Breast epithelium (tissue), 4 donors: ENCODE measurements around the gene PKHD1. TPM values are rescaled to one million over a fixed set of nuclear protein-coding genes. Genes with fewer than 3 reads are reported as not detected.

Experiments used
- DNase-seq, 2 donors: peaks; one replicate each; pipeline ENCODE4 v3.0.0-alpha.2; 2019; ENCODE audit warnings: low spot score in 2 of 2
- H3K27ac ChIP-seq, 2 donors: fragments of 200-600 bp; sonication (generic) in 1 of 2; one replicate each; pipeline ENCODE4 v1.5.1; 2016 to 2019; ENCODE audit warnings: mild to moderate bottlenecking in 1 of 2
- H3K27me3 ChIP-seq, 2 donors: fragments of 200-600 bp; sonication (generic) in 1 of 2; one replicate each; pipeline versions ENCODE4 v1.5.1 to v1.6.0; 2017 to 2019; ENCODE audit warnings: control low read depth in 1 of 2, mild to moderate bottlenecking in 1 of 2
- H3K36me3 ChIP-seq: fragments of 200-600 bp; one replicate; pipeline ENCODE4 v1.5.1; 2019
- H3K4me1 ChIP-seq, 2 donors: fragments of 200-600 bp; sonication (generic); one replicate each; pipeline ENCODE4 v1.5.1; 2016 to 2019; ENCODE audit warnings: control low read depth in 1 of 2
- H3K4me3 ChIP-seq, 3 donors: fragments of 200-600 bp; sonication (generic); 1 replicate in 2 of 3; 2 replicates in 1 of 3; pipeline ENCODE4 v1.5.1; 2016 to 2019; ENCODE audit warnings: mild to moderate bottlenecking in 3 of 3, moderate library complexity in 2 of 3
- H3K9me3 ChIP-seq, 2 donors: fragments of 200-600 bp; sonication (generic) in 1 of 2; one replicate each; pipeline ENCODE4 v1.5.1; 2016 to 2019; ENCODE audit warnings: control low read depth in 1 of 2
- POLR2A ChIP-seq: fragments of 450-650 bp; IDR thresholded peaks from one replicate; pipeline ENCODE4 v1.6.1; 2016; ENCODE audit warnings: antibody characterized with exemption, mild to moderate bottlenecking, moderate library complexity
- POLR2AphosphoS5 ChIP-seq, 3 donors: sonication (generic); formaldehyde crosslinking; IDR thresholded peaks; one replicate each; pipeline ENCODE4 v1.6.1; 2017; ENCODE audit warnings: antibody characterized with exemption in 3 of 3
- intact Hi-C: fragments of 100-400 bp; cut with DNase I; formaldehyde crosslinking; loops from one replicate; pipeline ENCODE4 v1.15.1; 2023; ENCODE audit warnings: low total_unique reads
- total RNA-seq, 3 donors: library from RNA; depleted of rRNA; stranded (reverse); fragments of >200 nt; gene quantifications; one replicate each; pipeline ENCODE4 v1.1.0, GENCODE V29; 2016
- TF ChIP-seq, protein P1 (sequence below), 3 donors: fragments of 450-650 bp; IDR thresholded peaks; one replicate each; pipeline ENCODE4 v1.5.1; 2016 to 2017; ENCODE audit warnings: antibody characterized with exemption in 3 of 3, mild to moderate bottlenecking in 3 of 3, moderate library complexity in 3 of 3

Gene PKHD1
- total RNA-seq, 3 donors from 2014 or later: 0.44 to 1.1 (median 0.66) TPM

DNA sequence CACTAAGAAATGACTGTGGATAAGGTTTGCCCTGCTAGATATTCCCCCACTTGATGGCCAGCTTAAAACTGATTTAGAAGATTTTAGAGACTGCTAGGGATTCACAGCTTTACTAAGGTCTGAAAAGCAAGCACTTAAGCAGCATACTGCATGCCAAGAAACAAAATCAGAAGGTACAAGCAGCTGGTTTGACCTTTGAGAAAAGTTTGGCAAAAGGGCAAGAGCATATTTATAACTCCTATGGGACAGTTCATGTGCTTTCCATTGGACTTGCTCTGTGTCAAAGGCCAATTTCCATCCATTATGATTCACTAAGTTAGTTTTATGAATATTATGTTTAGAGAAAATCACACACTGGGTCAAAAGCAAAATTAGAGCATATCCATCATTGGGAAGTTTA lies 402.8 kb downstream of the PKHD1 start:
- Histone ChIP-seq H3K4me1 (no peaks in the 10 kb centered on the region), H3K4me3 (no peak overlapping the region), H3K36me3 (no peaks in the 10 kb centered on the region), H3K27me3 (no peaks in the 10 kb centered on the region), H3K9me3 (no peaks in the 10 kb centered on the region), H3K27ac (no peak overlapping the region)
- intact Hi-C loops: no loop called here
- no peak for DNase-seq
- TF ChIP-seq POLR2A: no peak
- TF ChIP-seq POLR2AphosphoS5 (IDR thresholded peaks at IDR 0.05): no peak
- TF ChIP-seq, protein P1, sequence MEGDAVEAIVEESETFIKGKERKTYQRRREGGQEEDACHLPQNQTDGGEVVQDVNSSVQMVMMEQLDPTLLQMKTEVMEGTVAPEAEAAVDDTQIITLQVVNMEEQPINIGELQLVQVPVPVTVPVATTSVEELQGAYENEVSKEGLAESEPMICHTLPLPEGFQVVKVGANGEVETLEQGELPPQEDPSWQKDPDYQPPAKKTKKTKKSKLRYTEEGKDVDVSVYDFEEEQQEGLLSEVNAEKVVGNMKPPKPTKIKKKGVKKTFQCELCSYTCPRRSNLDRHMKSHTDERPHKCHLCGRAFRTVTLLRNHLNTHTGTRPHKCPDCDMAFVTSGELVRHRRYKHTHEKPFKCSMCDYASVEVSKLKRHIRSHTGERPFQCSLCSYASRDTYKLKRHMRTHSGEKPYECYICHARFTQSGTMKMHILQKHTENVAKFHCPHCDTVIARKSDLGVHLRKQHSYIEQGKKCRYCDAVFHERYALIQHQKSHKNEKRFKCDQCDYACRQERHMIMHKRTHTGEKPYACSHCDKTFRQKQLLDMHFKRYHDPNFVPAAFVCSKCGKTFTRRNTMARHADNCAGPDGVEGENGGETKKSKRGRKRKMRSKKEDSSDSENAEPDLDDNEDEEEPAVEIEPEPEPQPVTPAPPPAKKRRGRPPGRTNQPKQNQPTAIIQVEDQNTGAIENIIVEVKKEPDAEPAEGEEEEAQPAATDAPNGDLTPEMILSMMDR (IDR thresholded peaks at IDR 0.05): no peak

DNA sequence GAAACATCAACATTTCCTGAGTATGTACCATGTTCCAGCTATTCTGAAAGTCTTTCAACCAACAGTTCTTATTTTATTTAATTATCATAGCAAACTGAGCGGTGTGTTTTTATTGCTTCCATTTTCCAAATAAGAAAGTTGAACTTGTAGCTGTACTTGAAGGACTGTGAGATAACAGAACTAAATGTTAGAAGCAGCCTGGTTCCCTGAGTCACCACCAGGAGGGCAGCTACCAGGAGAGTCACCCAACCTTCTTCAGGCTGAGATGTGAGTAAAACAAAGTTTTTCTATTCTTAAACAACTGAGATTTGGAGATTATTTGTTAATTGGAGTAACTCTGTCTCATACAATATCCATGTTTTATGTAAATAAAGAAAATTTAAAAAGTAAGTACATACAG lies 403.4 kb downstream of the PKHD1 start:
- no peak overlapping the region for H3K4me3 ChIP-seq
- no peaks in the 10 kb centered on the region for H3K36me3 ChIP-seq
- intact Hi-C loops: no loop called here
- no peaks in the 10 kb centered on the region for H3K4me1 ChIP-seq
- no peaks in the 10 kb centered on the region for H3K27me3 ChIP-seq
- no peaks in the 10 kb centered on the region for H3K9me3 ChIP-seq
- DNase-seq: no peak
- H3K27ac ChIP-seq: no peak overlapping the region
- no peak for TF ChIP-seq POLR2A
- TF ChIP-seq POLR2AphosphoS5 (IDR thresholded peaks at IDR 0.05): no peak
- TF ChIP-seq, protein P1 (IDR thresholded peaks at IDR 0.05): no peak

DNA sequence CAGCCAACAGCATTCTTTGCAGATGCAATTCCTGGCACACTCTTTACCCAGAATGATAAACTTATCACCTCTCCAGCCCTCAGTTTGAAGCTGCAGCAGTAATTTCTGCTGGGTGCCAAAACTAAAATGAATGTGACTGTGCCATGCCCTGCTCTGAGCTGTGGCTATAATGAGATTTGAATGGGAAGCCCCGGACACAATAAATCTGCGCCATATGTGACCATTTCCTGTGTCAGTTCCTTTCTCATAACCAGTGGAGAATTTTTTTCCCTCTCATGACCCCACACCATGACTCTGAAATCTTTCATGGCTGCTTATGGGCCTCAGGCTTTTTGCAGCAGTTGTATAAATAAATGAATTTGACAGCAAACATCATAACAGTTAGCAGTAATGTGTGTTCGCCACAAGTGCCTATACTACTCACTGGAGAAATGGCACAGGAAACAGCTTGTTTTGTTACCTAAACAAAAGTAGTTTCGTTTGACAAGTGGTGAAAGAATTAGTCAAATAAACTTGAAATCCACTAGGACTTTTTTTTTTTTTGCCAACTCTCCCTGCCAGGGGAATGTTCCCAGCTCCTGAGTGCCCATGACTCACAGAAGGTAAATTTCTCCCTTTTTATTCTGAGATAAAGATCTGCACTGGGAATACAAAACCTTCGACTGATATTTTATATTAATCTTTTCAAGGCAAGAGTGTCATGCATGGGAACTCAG lies 408.4 kb downstream of the PKHD1 start:
- Histone ChIP-seq H3K36me3 (no peaks in the 10 kb centered on the region), H3K4me3 (no peak overlapping the region), H3K9me3 (no peaks in the 10 kb centered on the region), H3K4me1 (no peaks in the 10 kb centered on the region), H3K27ac (peak overlapping the region in 1 of 2 donors; percentile 59), H3K27me3 (no peaks in the 10 kb centered on the region)
- no peak for DNase-seq
- no peak for TF ChIP-seq POLR2AphosphoS5 (IDR thresholded peaks at IDR 0.05)
- intact Hi-C loops: no loop called here

DNA sequence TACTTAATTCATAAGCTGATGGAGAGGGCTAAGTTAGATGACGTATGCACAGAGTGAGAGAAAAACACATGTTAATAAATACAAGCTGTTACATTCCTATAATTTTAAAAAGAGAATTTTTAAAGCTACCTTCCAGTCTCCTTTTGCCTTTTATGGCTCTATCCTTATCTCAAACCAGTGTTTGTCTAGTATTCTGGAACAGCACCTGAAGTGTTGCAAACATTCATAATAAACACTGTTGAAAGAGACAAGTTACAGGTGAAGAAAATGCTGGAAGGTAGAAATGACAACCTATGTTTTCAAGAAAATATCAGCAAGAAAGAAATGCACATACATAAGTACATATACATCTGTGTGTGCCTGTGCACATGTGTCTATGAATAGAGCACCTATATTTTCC lies 409.1 kb downstream of the PKHD1 start:
- intact Hi-C loops: no loop called here
- H3K27me3 ChIP-seq: no peaks in the 10 kb centered on the region

DNA sequence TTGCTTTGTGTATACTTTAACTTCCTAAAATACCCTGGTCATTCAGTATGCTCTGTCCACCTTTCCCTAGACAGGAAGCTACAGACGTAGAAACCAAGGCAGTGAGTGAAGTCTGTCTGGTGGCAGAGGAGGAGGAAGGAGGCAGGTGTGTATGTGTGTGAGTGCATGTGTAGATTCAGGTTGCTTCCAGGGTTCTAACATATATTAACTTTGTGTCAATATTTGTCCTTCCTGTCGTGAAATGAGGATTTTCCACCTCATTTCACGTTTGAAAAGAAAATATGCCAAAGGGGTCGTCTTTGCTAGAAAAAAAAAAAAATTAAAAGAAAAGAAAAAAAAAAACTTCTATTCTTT lies 411.5 kb downstream of the PKHD1 start:
- TF ChIP-seq, protein P1 (IDR thresholded peaks at IDR 0.05): no peak
- TF ChIP-seq POLR2A (no peak), POLR2AphosphoS5 (IDR thresholded peaks at IDR 0.05) (no peak)

More for the DNA sequence above, 409.1 kb downstream of the PKHD1 start:
- Histone ChIP-seq H3K4me1 (no peaks in the 10 kb centered on the region), H3K27ac (no peak overlapping the region), H3K36me3 (no peaks in the 10 kb centered on the region), H3K9me3 (no peaks in the 10 kb centered on the region), H3K4me3 (no peak overlapping the region)
- DNase-seq: no peak
- TF ChIP-seq POLR2AphosphoS5 (IDR thresholded peaks at IDR 0.05): no peak
- TF ChIP-seq, protein P1 (IDR thresholded peaks at IDR 0.05): no peak
- TF ChIP-seq POLR2A: no peak

More for the DNA sequence above, 411.5 kb downstream of the PKHD1 start:
- Histone ChIP-seq H3K4me3 (no peak overlapping the region), H3K27ac (no peak overlapping the region), H3K27me3 (no peaks in the 10 kb centered on the region), H3K36me3 (no peaks in the 10 kb centered on the region), H3K4me1 (no peaks in the 10 kb centered on the region), H3K9me3 (no peaks in the 10 kb centered on the region)
- intact Hi-C loops: no loop called here
- no peak for DNase-seq
